Hepatocyte (in vitro differentiated cells): ENCODE results near the gene DENND6B. TPM values are rescaled to one million over a fixed set of nuclear protein-coding genes. Genes with fewer than 3 reads are reported as not detected.

Experiments used
- DNase-seq: peaks from one replicate; pipeline ENCODE4 v3.0.0-alpha.2; 2016; ENCODE audit warnings: low spot score
- H2AFZ ChIP-seq: fragments of 200-600 bp; sonication (generic); 2 replicates; pipeline ENCODE4 v1.6.0; 2016; ENCODE audit warnings: antibody characterized with exemption, mild to moderate bottlenecking
- H3K27ac ChIP-seq: fragments of 200-600 bp; sonication (generic); 2 replicates; pipeline ENCODE4 v1.5.1; 2016; ENCODE audit warnings: mild to moderate bottlenecking
- H3K27me3 ChIP-seq: fragments of 200-600 bp; sonication (generic); 2 replicates; pipeline ENCODE4 v1.6.1; 2016
- H3K36me3 ChIP-seq: fragments of 200-600 bp; sonication (generic); replicated peaks from 2 replicates; pipeline ENCODE4 v1.5.1; 2016; ENCODE audit warnings: low read depth; ENCODE audit not compliant: insufficient read depth
- H3K4me1 ChIP-seq: fragments of 200-600 bp; sonication (generic); 2 replicates; pipeline ENCODE4 v1.5.1; 2016; ENCODE audit warnings: mild to moderate bottlenecking, moderate library complexity; ENCODE audit not compliant: insufficient read depth
- H3K4me2 ChIP-seq: fragments of 200-600 bp; sonication (generic); 2 replicates; pipeline ENCODE4 v1.6.0; 2016
- H3K4me3 ChIP-seq: fragments of 200-600 bp; sonication (generic); 2 replicates; pipeline ENCODE4 v1.5.1; 2016; ENCODE audit warnings: mild to moderate bottlenecking
- H3K79me2 ChIP-seq: fragments of 200-600 bp; sonication (generic); 2 replicates; pipeline ENCODE4 v1.6.0; 2017; ENCODE audit warnings: mild to moderate bottlenecking
- H3K9me2 ChIP-seq: fragments of 200-600 bp; sonication (generic); replicated peaks from 2 replicates; pipeline ENCODE4 v1.6.0; 2017; ENCODE audit warnings: mild to moderate bottlenecking; ENCODE audit not compliant: insufficient read depth
- H3K9me3 ChIP-seq: fragments of 200-600 bp; sonication (generic); 2 replicates; pipeline ENCODE4 v1.5.1; 2016; ENCODE audit warnings: low read depth, mild to moderate bottlenecking
- H4K20me1 ChIP-seq: fragments of 200-600 bp; sonication (generic); 2 replicates; pipeline ENCODE4 v1.6.0; 2016; ENCODE audit warnings: mild to moderate bottlenecking; ENCODE audit not compliant: insufficient read depth, poor library complexity, severe bottlenecking
- EZH2 ChIP-seq: fragments of 200-600 bp; sonication (generic); IDR thresholded peaks from 2 replicates; pipeline ENCODE4 v1.6.1; 2016; ENCODE audit warnings: antibody characterized with exemption, mild to moderate bottlenecking, borderline replicate concordance
- EZH2phosphoT487 ChIP-seq: fragments of 200-600 bp; sonication (generic); IDR thresholded peaks from one replicate; pipeline ENCODE4 v1.6.1; 2018; ENCODE audit warnings: antibody characterized with exemption, mild to moderate bottlenecking, low read depth, moderate library complexity; ENCODE audit not compliant: unreplicated experiment, severe bottlenecking
- WGBS: methylation state at CpG from one replicate; pipeline ENCODE4 v1.1.6; 2016; ENCODE audit warnings: low lambda C conversion rate; ENCODE audit errors: missing lambda C conversion rate; 5-methylcytosine and 5-hydroxymethylcytosine counted together
- polyA plus RNA-seq: library from polyadenylated mRNA; unstranded; fragments of >200 nt; fragmentation: Nextera tagmentation; extraction: Ambion mirVana; gene quantifications from 2 replicates; pipeline ENCODE4 v1.2.1, GENCODE V29; 2016
- total RNA-seq: library from RNA; depleted of rRNA; stranded (reverse); fragments of >200 nt; gene quantifications from 2 replicates; pipeline ENCODE4 v1.2.3, GENCODE V29; 2014
- TF ChIP-seq, protein P1 (sequence below): fragments of 200-600 bp; sonication (generic); IDR thresholded peaks from 2 replicates; pipeline ENCODE4 v1.5.1; 2016; ENCODE audit warnings: antibody characterized with exemption, mild to moderate bottlenecking; ENCODE audit not compliant: poor library complexity

DENND6B gene
- total and polyA plus RNA-seq, 2 experiments from 2014 or later = 3.3 to 8.7 TPM

DNA sequence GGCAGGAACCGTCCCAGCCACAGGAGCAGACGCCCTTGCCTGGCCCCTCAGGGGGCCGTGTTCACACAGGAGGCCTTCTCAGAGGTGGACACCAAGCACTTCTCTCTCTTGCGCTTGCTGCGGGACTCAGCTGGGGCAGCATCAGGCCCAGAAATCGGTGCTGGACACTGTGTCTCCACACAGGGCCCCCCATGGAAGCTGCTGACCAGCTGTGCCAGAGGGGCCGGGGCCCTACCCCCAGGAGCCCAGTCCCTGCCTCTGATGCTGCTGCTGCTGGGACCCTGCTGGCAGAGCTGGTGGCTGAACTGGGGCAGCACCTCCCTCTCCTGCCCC is 23.3 kb downstream of the DENND6B start:
- Histone ChIP-seq H3K27me3 (no peaks in the 10 kb centered on the region), H3K36me3 (no peaks in the 10 kb centered on the region), H3K9me2 (no peaks in the 10 kb centered on the region), H3K4me3 (no peak overlapping the region), H3K4me2 (peak overlapping the region; percentile 98), H3K27ac (peak overlapping the region; percentile 98), H3K9me3 (no peaks in the 10 kb centered on the region), H4K20me1 (peaks cover 57% of the 10 kb centered on the region), H3K79me2 (peaks cover 85% of the 10 kb centered on the region), H3K4me1 (peaks cover 79% of the 10 kb centered on the region), H2AFZ (no peak overlapping the region)
- no peak for DNase-seq
- TF ChIP-seq, protein P1, sequence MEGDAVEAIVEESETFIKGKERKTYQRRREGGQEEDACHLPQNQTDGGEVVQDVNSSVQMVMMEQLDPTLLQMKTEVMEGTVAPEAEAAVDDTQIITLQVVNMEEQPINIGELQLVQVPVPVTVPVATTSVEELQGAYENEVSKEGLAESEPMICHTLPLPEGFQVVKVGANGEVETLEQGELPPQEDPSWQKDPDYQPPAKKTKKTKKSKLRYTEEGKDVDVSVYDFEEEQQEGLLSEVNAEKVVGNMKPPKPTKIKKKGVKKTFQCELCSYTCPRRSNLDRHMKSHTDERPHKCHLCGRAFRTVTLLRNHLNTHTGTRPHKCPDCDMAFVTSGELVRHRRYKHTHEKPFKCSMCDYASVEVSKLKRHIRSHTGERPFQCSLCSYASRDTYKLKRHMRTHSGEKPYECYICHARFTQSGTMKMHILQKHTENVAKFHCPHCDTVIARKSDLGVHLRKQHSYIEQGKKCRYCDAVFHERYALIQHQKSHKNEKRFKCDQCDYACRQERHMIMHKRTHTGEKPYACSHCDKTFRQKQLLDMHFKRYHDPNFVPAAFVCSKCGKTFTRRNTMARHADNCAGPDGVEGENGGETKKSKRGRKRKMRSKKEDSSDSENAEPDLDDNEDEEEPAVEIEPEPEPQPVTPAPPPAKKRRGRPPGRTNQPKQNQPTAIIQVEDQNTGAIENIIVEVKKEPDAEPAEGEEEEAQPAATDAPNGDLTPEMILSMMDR = no peak
- TF ChIP-seq EZH2phosphoT487 (no peak), EZH2 (no peak)
- 78% methylated on average over 7 of the region's 7 CpGs for WGBS

GRCh38 chr22:50302564-50302963 is 24.2 kb downstream of the DENND6B start:
- H3K79me2 ChIP-seq = peaks cover 94% of the 10 kb centered on the region
- peak overlapping the region; percentile 98 for H3K4me2 ChIP-seq
- no peak overlapping the region for H3K4me3 ChIP-seq

GRCh38 chr22:50302041-50302541 is 24.7 kb downstream of the DENND6B start:
- DNase-seq = peak; percentile 47
- Histone ChIP-seq H3K27ac (peak overlapping the region; percentile 98), H3K79me2 (peaks cover 99% of the 10 kb centered on the region), H3K9me2 (no peaks in the 10 kb centered on the region), H3K4me1 (peaks cover 86% of the 10 kb centered on the region), H2AFZ (no peak overlapping the region), H3K9me3 (no peaks in the 10 kb centered on the region), H3K27me3 (no peaks in the 10 kb centered on the region), H4K20me1 (peaks cover 71% of the 10 kb centered on the region), H3K4me3 (no peak overlapping the region), H3K36me3 (no peaks in the 10 kb centered on the region), H3K4me2 (peak overlapping the region; percentile 98)
- 78% methylated on average over 7 of the region's 9 CpGs for WGBS
- TF ChIP-seq, protein P1 = no peak
- TF ChIP-seq EZH2phosphoT487 (no peak), EZH2 (no peak)

More at GRCh38 chr22:50302564-50302963, 24.2 kb downstream of the DENND6B start:
- TF ChIP-seq, protein P1 = no peak
- no peak for TF ChIP-seq EZH2
- TF ChIP-seq EZH2phosphoT487 = no peak
- DNase-seq = no peak
- H3K36me3 ChIP-seq = no peaks in the 10 kb centered on the region
- H4K20me1 ChIP-seq = peaks cover 66% of the 10 kb centered on the region
- peak overlapping the region; percentile 98 for H3K27ac ChIP-seq
- H3K4me1 ChIP-seq = peaks cover 81% of the 10 kb centered on the region
- H3K27me3 ChIP-seq = no peaks in the 10 kb centered on the region
- no peaks in the 10 kb centered on the region for H3K9me2 ChIP-seq
- 81% methylated on average over 5 of the region's 5 CpGs for WGBS
- H3K9me3 ChIP-seq = no peaks in the 10 kb centered on the region
- H2AFZ ChIP-seq = no peak overlapping the region

- H3K9me3 ChIP-seq = no peaks in the 10 kb centered on the region
- peaks cover 76% of the 10 kb centered on the region for H4K20me1 ChIP-seq
- H3K36me3 ChIP-seq = no peaks in the 10 kb centered on the region
- H2AFZ ChIP-seq = no peak overlapping the region
- H3K4me2 ChIP-seq = peak overlapping the region; percentile 98
- no peak overlapping the region for H3K4me3 ChIP-seq
- WGBS = 68% methylated on average over 16 of the region's 17 CpGs
- H3K9me2 ChIP-seq = no peaks in the 10 kb centered on the region
- DNase-seq = peak; percentile 47
- no peaks in the 10 kb centered on the region for H3K27me3 ChIP-seq
- peaks cover 99% of the 10 kb centered on the region for H3K79me2 ChIP-seq
- H3K4me1 ChIP-seq = peaks cover 91% of the 10 kb centered on the region
- H3K27ac ChIP-seq = peak overlapping the region; percentile 98
- TF ChIP-seq EZH2 = no peak
These were observed 25.2 kb downstream of the DENND6B start for GRCh38 chr22:50301581-50301991.
